Activated T-cell treated with anti-CD3 and anti-CD28 coated beads, Interleukin-2, amount 50 U/mL, for 4 hours (primary cell): ENCODE data around the gene NABP2. TPM values are rescaled to one million over a fixed set of nuclear protein-coding genes. Genes with fewer than 3 reads are reported as not detected.

ENCODE experiments used
- ATAC-seq, 2 donors: fragments of 200-7000 bp; cut with Tn5 transposase; one replicate each; pipeline ENCODE4 v1.10.0; 2021
- DNase-seq: peaks from one replicate; pipeline ENCODE4 v3.0.0-alpha.2; 2020
- H3K27me3 Mint-ChIP-seq: one replicate; pipeline ENCODE4 v1.8.0; 2021; ENCODE audit warnings: low read depth, mixed read lengths
- H3K36me3 Mint-ChIP-seq: one replicate; pipeline ENCODE4 v1.8.0; 2022; ENCODE audit warnings: mixed read lengths; ENCODE audit not compliant: insufficient read depth
- H3K4me1 Mint-ChIP-seq: one replicate; pipeline ENCODE4 v1.8.0; 2021; ENCODE audit warnings: low read depth, mixed read lengths
- H3K4me3 Mint-ChIP-seq: one replicate; pipeline ENCODE4 v1.8.0; 2021; ENCODE audit warnings: mild to moderate bottlenecking, moderate library complexity, mixed read lengths
- H3K9me3 Mint-ChIP-seq: one replicate; pipeline ENCODE4 v1.8.0; 2021; ENCODE audit warnings: mixed read lengths
- total RNA-seq, 3 donors: library from RNA; stranded (reverse); gene quantifications; one replicate each; pipeline ENCODE4 v1.2.1, GENCODE V29; 2021

NABP2 gene
- total RNA-seq, 3 donors from 2014 or later: 92.7 to 103 (median 98.9) TPM

DNA sequence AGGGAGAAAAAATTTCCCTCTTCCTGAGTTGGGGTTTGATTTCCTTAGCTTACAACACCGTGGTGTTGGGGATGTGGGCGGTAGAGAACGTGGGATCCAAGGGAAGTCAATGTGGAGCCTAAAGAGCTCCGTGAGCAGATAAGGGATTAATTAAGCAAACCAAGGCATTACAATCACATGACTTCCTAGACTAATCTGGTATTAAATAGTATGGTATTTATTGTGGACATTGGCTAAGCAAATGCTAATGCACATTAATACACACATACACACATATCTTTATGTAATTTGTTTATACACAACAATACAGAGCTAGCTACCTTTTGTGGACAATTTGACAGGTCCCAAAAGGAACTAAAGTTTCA is 1.6 kb upstream of the NABP2 start:
- Mint-ChIP-seq H3K4me1 (peaks cover 41% of the 10 kb centered on the region), H3K9me3 (no peaks in the 10 kb centered on the region), H3K4me3 (peak overlapping the region; percentile 95), H3K36me3 (no peaks in the 10 kb centered on the region), H3K27me3 (no peaks in the 10 kb centered on the region)
- DNase-seq (no peak), ATAC-seq (no peak)

DNA sequence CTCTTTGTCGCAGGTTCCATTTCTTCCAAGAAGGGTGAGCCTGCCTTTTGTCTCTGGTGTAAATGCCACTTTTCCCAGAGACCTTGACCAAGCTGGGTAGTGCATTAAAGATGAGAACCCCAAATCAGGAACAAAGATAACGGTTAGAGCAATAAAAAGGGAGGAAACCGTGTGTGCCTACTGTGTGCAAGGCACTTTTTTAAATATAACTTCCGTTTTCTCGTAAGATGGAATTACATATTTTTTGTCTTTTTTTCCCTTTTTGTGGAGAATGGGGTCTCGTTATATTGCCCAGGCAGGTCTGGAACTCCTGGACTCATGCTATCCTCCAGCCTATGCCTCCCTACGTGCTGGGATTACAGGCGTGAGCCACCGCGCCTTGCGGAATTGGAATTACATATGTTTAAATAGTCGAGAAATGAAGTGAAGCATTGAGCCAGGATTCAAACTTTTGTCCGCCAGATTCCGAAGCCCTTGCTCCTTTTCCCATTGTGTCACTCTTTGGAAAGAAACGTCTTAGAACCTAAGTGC is 506 bp upstream of the NABP2 start:
- no peaks in the 10 kb centered on the region for H3K27me3 Mint-ChIP-seq
- no peaks in the 10 kb centered on the region for H3K36me3 Mint-ChIP-seq
- DNase-seq (no peak), ATAC-seq (no peak)
- H3K4me3 Mint-ChIP-seq: peak overlapping the region; percentile 95
- H3K9me3 Mint-ChIP-seq: no peaks in the 10 kb centered on the region
- H3K4me1 Mint-ChIP-seq: peaks cover 41% of the 10 kb centered on the region

DNA sequence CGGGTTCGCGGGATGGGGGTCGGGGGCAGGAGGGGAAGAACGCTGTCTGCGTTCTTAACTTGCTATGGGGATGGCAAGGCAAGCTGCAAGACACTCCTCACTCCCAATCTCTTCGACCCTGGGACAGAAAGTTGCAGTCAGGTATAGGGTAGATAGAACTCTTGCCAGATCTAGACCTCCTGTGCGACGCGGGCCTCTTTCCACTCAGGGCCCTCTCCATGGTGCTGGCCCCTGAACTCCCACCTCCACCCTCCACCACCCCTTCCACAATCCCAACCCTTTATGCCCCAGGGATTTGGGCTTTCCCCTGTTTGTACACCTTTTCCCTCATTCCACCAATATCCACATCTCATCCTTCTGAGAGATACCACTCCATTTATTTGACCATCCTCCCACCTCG is 812 bp downstream of the NABP2 start:
- no peak for DNase-seq
- no peaks in the 10 kb centered on the region for H3K27me3 Mint-ChIP-seq
- peaks cover 41% of the 10 kb centered on the region for H3K4me1 Mint-ChIP-seq
- H3K36me3 Mint-ChIP-seq: no peaks in the 10 kb centered on the region
- H3K4me3 Mint-ChIP-seq: peak overlapping the region; percentile 95
- no peak for ATAC-seq
- no peaks in the 10 kb centered on the region for H3K9me3 Mint-ChIP-seq

DNA sequence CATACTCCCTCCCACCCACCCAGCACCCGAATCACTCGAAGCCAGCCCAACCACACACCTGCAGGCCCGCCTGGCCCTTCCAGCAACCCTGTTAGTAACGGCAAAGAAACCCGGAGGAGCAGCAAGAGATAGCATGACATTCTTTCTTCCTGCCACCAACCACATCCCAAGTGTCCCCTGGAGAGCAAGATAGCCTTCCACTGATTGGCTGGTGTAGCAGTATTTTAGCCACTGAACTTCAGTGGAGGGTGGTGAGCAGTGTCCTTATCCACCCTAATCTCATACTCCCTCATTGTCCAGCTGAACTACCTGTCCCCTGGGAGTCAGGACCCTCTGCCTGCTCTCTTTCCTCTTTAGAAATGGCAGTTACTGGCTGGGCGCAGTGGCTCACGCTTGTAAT is 4.9 kb downstream of the NABP2 start:
- Mint-ChIP-seq H3K27me3 (no peaks in the 10 kb centered on the region), H3K36me3 (no peaks in the 10 kb centered on the region), H3K4me3 (no peak overlapping the region), H3K4me1 (peaks cover 10% of the 10 kb centered on the region), H3K9me3 (no peaks in the 10 kb centered on the region)
- DNase-seq (no peak), ATAC-seq (no peak)

DNA sequence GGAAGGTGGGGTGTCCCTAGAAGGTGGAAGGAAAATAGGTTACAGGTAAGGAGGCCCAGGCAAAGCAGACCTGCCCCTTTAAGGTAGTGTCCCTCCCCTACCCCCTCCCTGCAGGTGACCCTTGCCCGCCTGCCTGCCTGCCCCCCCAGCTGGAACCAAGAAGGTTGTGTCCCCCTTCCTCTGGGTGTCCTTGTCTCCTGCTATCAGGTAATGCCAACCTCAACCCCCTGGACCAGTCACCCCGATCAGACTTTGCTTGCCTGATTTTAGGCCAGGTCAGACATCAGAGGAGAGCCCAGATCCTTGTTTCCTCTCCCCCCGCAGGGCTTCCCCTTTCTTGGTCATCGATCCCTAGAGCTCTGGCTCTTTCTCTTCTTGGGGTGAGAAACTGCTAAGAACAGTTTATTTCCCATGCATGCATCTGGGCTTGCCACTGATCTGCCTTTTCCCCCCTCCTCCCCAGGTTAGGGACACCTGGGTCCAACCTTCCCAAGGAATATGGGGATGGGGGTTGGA is 5.8 kb downstream of the NABP2 start, which contains the start of gene SLC39A5:
SLC39A5 (plus strand) TSS at position 136 of the 516 bp plus-strand sequence. CDS start 1,224 bp downstream, outside the sequence.
- peaks cover 7% of the 10 kb centered on the region for H3K4me1 Mint-ChIP-seq
- DNase-seq: no peak
- no peaks in the 10 kb centered on the region for H3K27me3 Mint-ChIP-seq
- H3K36me3 Mint-ChIP-seq: no peaks in the 10 kb centered on the region
- ATAC-seq: no peak
- no peaks in the 10 kb centered on the region for H3K9me3 Mint-ChIP-seq
- no peak within 1 kb of the TSS for H3K4me3 Mint-ChIP-seq

DNA sequence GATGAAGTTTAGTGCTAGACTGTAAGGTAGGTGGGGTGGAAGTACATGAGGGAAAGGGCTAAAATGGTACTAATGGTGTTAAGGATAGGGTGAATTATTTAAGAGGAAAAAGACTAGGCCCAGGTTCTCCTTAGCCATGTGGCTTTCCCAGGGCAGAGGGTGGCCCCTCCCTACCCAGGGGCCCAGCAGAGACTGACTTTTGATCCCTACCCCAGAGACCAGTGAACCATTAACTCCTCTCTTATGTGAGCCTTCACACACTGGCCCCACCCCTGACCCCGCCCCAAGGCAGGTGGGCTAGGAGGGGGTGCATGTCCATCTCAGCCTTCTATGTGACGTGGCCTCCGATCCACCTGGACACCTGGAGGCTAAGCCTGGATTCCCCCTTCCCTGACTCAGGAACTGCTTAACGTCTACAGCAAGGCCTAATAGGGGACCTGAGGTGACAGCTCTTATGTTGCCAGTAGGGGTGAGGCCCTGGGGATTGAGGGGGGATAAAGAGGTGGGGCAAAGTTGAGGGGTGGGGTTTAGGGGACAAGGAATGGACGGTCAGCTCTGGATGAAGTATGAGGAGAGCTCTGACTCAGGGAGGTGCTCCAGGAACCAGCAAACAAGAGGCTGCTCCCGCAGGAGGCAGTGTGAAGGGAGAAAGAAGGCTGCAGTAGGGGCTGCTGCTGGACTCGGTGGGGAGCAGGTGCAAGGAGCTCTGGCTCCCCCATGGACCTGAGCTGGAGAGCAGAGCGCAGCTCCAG is 6.5 kb downstream of the NABP2 start:
- no peak for DNase-seq
- H3K9me3 Mint-ChIP-seq: no peaks in the 10 kb centered on the region
- ATAC-seq: no peak
- H3K4me1 Mint-ChIP-seq: peaks cover under 1% of the 10 kb centered on the region
- H3K27me3 Mint-ChIP-seq: no peaks in the 10 kb centered on the region
- H3K4me3 Mint-ChIP-seq: no peak overlapping the region
- H3K36me3 Mint-ChIP-seq: no peaks in the 10 kb centered on the region

DNA sequence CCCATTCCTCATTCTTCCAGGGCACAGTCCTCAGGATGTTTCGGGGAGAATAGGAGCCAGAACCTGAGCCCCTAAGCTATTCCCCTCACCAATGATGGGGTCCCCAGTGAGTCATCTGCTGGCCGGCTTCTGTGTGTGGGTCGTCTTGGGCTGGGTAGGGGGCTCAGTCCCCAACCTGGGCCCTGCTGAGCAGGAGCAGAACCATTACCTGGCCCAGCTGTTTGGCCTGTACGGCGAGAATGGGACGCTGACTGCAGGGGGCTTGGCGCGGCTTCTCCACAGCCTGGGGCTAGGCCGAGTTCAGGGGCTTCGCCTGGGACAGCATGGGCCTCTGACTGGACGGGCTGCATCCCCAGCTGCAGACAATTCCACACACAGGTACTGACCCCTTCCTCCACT is 7.0 kb downstream of the NABP2 start:
- Mint-ChIP-seq H3K4me3 (no peak overlapping the region), H3K27me3 (no peaks in the 10 kb centered on the region), H3K4me1 (no peaks in the 10 kb centered on the region), H3K9me3 (no peaks in the 10 kb centered on the region), H3K36me3 (no peaks in the 10 kb centered on the region)
- no peak for ATAC-seq
- no peak for DNase-seq

DNA sequence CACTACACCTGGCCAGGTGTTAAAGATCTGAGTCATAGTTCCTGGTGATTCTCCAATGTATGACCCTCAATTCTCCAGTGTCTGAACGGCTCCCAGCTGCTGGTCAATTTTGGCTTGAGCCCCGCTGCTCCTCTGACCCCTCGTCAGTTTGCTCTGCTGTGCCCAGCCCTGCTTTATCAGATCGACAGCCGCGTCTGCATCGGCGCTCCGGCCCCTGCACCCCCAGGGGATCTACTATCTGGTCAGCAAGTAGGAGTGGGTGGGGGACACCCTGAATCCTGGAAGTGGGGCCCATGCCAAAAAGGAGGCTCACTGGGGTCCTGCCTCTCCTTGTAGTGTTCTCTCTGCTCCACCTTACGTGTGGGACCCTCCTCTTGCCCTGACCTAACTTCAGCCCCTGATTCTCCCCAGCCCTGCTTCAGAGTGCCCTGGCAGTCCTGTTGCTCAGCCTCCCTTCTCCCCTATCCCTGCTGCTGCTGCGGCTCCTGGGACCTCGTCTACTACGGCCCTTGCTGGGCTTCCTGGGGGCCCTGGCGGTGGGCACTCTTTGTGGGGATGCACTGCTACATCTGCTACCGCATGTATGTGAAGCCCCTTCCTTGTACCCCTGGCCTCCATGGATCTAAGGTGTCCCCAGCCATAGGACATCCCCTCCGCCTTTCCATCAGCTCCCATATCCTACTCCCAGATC is 10.7 kb downstream of the NABP2 start:
- Mint-ChIP-seq H3K4me1 (no peaks in the 10 kb centered on the region), H3K9me3 (no peaks in the 10 kb centered on the region), H3K27me3 (no peaks in the 10 kb centered on the region), H3K4me3 (no peak overlapping the region), H3K36me3 (peaks cover 1% of the 10 kb centered on the region)
- no peak for ATAC-seq
- no peak for DNase-seq

DNA sequence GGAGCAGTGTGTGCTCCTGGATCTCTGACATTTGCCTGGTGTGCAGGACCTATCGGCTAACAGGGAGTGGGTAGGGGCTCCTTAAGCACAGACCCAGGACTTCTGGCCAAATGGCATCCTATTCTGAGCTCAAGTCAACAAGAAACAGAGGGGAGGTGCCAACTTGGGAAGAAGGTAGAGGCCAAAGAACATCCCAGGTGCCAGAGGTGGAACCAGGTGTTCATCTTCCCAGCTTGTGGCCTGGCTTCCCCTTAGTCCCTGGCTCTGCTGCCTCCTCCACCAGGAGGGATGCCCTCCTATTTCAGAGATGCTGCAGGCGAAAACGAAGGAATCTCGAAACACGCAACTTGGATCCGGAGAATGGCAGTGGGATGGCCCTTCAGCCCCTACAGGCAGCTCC is 11.9 kb downstream of the NABP2 start:
- no peaks in the 10 kb centered on the region for H3K4me1 Mint-ChIP-seq

DNA sequence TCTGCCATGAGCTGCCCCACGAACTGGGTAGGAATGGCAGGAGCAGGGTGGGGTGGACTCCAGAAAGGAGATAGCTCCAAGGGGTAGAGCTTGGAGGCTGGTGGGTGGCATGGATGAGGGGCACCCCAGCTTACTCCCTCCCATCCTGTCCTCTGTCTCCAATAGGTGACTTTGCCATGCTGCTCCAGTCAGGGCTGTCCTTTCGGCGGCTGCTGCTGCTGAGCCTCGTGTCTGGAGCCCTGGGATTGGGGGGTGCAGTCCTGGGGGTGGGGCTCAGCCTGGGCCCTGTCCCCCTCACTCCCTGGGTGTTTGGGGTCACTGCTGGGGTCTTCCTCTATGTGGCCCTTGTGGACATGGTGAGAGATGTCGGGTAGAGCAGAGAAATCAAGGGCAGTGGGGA is 12.8 kb downstream of the NABP2 start:
- H3K9me3 Mint-ChIP-seq: no peaks in the 10 kb centered on the region
- H3K27me3 Mint-ChIP-seq: no peaks in the 10 kb centered on the region
- H3K4me3 Mint-ChIP-seq: no peak overlapping the region
- H3K4me1 Mint-ChIP-seq: no peaks in the 10 kb centered on the region
- ATAC-seq (no peak), DNase-seq (no peak)
- H3K36me3 Mint-ChIP-seq: peaks cover 5% of the 10 kb centered on the region

More for the DNA sequence above, 11.9 kb downstream of the NABP2 start:
- Mint-ChIP-seq H3K9me3 (no peaks in the 10 kb centered on the region), H3K36me3 (peaks cover 1% of the 10 kb centered on the region), H3K27me3 (no peaks in the 10 kb centered on the region), H3K4me3 (no peak overlapping the region)
- DNase-seq (no peak), ATAC-seq (no peak)

DNA sequence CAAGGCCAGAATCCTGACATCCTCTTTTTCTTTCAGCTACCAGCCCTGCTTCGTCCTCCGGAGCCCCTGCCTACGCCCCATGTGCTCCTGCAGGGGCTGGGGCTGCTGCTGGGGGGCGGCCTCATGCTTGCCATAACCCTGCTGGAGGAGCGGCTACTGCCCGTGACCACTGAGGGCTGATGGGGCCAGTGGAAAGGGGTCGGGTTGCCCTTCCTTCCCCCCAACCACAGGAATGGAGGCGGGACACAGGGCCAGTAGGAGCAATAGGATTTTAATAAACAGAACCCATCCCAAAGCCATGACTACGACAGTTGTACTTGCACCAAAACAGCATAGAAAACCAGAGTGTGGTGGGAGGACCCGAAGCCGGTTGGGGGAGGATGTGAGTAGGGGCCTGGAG is 13.4 kb downstream of the NABP2 start:
- Mint-ChIP-seq H3K4me3 (no peak overlapping the region), H3K36me3 (peaks cover 7% of the 10 kb centered on the region), H3K4me1 (no peaks in the 10 kb centered on the region), H3K9me3 (no peaks in the 10 kb centered on the region), H3K27me3 (no peaks in the 10 kb centered on the region)
- ATAC-seq (no peak), DNase-seq (no peak)

DNA sequence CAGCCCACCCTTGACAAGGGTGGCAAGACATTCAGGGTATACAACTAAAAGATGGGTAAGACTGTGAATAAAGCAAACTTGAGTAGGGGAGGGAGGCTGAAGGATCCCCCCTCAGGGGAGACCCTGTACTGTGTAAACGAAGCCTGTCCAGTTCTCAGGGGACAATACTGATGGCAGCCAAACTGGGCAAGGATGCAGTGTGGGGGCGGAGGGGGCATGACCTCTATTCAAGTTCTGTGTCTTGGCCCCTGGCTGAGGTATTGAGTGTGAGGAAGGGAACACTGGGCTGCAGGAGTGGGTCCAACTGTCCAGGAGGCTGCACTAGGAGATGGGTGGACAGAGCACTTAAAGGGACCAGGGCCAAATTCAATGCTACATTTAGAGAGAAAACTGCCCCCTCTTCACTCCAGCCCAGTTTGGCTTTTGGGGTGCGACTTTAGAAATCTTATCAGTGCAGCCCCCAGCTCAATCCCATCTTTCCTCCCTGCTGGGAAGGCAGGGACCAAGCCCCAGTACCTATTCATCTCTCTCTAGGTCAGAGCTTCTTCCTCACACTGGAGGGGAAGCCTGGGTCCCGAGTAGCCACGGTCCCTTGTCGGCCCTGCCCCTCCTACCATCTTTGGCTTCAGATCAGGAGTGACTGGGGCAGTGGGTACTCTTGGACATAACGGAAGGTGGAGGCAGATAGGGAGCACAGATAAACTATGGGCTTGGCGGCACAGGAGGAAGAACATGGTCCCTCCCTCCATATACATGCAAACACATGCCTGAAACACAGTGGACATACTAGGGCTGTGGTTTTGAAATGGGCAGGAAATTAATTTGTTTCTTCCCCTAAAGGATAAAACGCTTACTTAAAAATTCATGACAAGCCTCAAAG is 17.5 kb downstream of the NABP2 start:
- H3K36me3 Mint-ChIP-seq: peaks cover 20% of the 10 kb centered on the region
- DNase-seq (no peak), ATAC-seq (no peak)
- H3K9me3 Mint-ChIP-seq: no peaks in the 10 kb centered on the region
- H3K4me3 Mint-ChIP-seq: no peak overlapping the region
- H3K27me3 Mint-ChIP-seq: no peaks in the 10 kb centered on the region
- no peaks in the 10 kb centered on the region for H3K4me1 Mint-ChIP-seq

DNA sequence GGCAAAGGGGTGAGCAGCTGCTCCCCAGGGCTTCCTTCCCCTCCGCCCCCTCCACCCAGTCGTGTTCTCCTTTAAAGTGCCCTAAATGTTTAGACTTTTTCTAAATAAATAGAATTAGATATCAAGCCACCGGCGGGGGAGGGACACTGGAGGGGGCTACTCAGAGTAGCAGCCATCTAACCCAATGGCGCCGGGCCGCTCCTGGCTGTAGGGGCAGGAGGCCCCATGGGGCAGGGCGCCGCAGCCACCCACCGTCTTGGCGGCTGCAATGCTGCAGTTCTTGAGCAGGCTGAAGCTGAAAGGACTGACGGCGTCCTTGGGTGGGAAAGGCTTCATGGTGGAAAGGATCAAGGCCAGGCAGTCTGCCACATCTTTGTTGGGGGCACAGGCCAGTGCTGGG is 18.8 kb downstream of the NABP2 start:
- H3K9me3 Mint-ChIP-seq: no peaks in the 10 kb centered on the region
- H3K27me3 Mint-ChIP-seq: no peaks in the 10 kb centered on the region
- H3K4me1 Mint-ChIP-seq: no peaks in the 10 kb centered on the region
- peaks cover 26% of the 10 kb centered on the region for H3K36me3 Mint-ChIP-seq
- H3K4me3 Mint-ChIP-seq: no peak overlapping the region
- no peak for DNase-seq
- ATAC-seq: no peak

DNA sequence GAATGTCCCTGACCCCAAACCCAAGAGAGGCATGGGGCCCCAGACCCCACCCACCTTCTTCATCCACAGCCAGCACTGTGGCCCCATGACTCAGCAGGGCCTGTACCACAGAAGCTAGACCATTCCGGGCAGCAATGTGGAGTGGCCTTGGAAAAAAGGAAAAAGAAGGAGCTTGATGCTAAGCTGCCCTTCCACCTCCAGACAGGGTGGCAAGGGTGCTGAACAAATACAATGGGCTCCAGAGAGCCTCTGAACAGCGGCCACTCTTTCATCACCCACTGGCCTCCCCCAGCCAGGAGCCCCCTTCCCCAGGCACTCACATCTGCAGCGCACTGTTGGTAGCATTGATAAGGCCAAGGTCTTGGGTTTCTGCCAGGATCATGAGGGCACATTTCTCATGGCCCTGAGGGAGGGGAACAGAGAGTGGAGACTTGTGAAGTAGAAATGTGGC is 19.6 kb downstream of the NABP2 start:
- ATAC-seq: no peak
- Mint-ChIP-seq H3K4me3 (no peak overlapping the region), H3K9me3 (no peaks in the 10 kb centered on the region), H3K36me3 (peaks cover 26% of the 10 kb centered on the region), H3K4me1 (no peaks in the 10 kb centered on the region), H3K27me3 (no peaks in the 10 kb centered on the region)
- no peak for DNase-seq
